A549 treated with RU486 at 1 μM for 4 hours (cell line): ENCODE results near the gene KLF16. TPM values are rescaled to one million over a fixed set of nuclear protein-coding genes. Genes with fewer than 3 reads are reported as not detected.

Experiments
- total RNA-seq: library from RNA; stranded (reverse); fragments of 200-300 nt; extraction: Qiagen RNA extraction; gene quantifications from 5 replicates; pipeline ENCODE4 v1.2.3, GENCODE V29; 2022; ENCODE audit warnings: low read depth

KLF16 gene
- total RNA-seq = 13.9 to 32.7 TPM (median 26.1 TPM) in 5 replicates

GRCh38 chr19:1863328-1863637 is at the start of gene KLF16:
Gene KLF16 (minus strand): TSS chr19:1863579. CDS start chr19:1863497, 82 bp downstream.

GRCh38 chr19:1905110-1905862 is 41.9 kb upstream of the KLF16 start, which contains the start of the genes ADAT3 and SCAMP4:
Gene ADAT3 (plus strand): TSS chr19:1905399. CDS start chr19:1912048, 6,649 bp downstream.
Gene SCAMP4 (plus strand): TSS chr19:1905399. CDS start chr19:1915020, 9,621 bp downstream.

GRCh38 chr19:1885398-1886119 is 22.2 kb upstream of the KLF16 start, which contains the start of gene ABHD17A:
Gene ABHD17A (minus strand): TSS chr19:1885496. CDS start chr19:1881566, 3,930 bp downstream.

GRCh38 chr19:1848399-1849131 is 14.8 kb downstream of the KLF16 start, which contains the start of gene REXO1:
Gene REXO1 (minus strand): TSS chr19:1848483. CDS start chr19:1848358, 125 bp downstream.

GRCh38 chr19:1811942-1812425 is 51.4 kb downstream of the KLF16 start, which contains the start of gene ATP8B3:
Gene ATP8B3 (minus strand): TSS chr19:1812276. CDS start chr19:1811736, 540 bp downstream.

Other genes with a start within 250 kb of the KLF16 start
- 45.9 to 72.5 TPM (median 61.9 TPM) in 5 replicates for gene TCF3, start 211.0 kb downstream of the KLF16 start, total RNA-seq
- gene ONECUT3, start 110.1 kb downstream of the KLF16 start, total RNA-seq = not detected in 5 replicates
- gene ATP8B3, start 51.3 kb downstream of the KLF16 start, total RNA-seq = 1.8 to 3.8 TPM (median 2.6 TPM) in 5 replicates
- gene REXO1, start 15.1 kb downstream of the KLF16 start, total RNA-seq = 15.7 to 24.2 TPM (median 21.6 TPM) in 5 replicates
- gene ABHD17A, start 21.9 kb upstream of the KLF16 start, total RNA-seq = 18.9 to 40.1 TPM (median 36.1 TPM) in 5 replicates
- 2.8 to 6.5 TPM (median 5.9 TPM) in 5 replicates for gene ADAT3, start 41.8 kb upstream of the KLF16 start, total RNA-seq
- gene SCAMP4, start 41.8 kb upstream of the KLF16 start, total RNA-seq = 48.8 to 70.6 TPM (median 53.4 TPM) in 5 replicates
- gene CSNK1G2, start 77.6 kb upstream of the KLF16 start, total RNA-seq = 34.0 to 52.7 TPM (median 45.9 TPM) in 5 replicates
- gene BTBD2, start 152.1 kb upstream of the KLF16 start, total RNA-seq = 29.0 to 46.4 TPM (median 39.8 TPM) in 5 replicates
- 31.0 to 59.6 TPM (median 51.3 TPM) in 5 replicates for gene MKNK2, start 187.7 kb upstream of the KLF16 start, total RNA-seq
- 8.8 to 11.4 TPM (median 9.8 TPM) in 5 replicates for gene MOB3A, start 232.7 kb upstream of the KLF16 start, total RNA-seq
- 0.17 to 0.66 TPM (median 0.41 TPM) in 5 replicates for gene IZUMO4, start 233.3 kb upstream of the KLF16 start, total RNA-seq